Measurements from ENCODE around the gene COMMD6.

DNA sequence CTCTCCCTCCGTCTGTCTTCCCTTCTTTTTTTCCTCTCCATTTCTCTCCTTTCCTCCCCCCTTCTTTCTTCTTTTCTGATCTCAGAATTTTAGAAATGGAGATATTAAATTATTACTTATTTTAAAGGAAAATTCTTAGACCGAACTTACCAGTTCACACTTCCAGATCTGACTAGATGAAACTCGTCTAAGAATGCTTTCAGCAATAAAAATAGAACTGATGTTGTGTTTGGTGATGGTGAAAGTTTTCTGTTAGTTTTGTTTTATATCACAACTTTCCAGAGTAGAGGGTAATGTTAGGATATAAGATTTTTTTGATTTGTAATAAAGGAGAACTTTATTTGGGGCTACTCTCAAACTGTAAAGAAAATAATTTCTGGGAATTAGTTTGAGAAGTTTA is 41.9 kb upstream of the COMMD6 start:
- TF ChIP-seq MYNN (CRISPR knock-in tag; IDR thresholded peaks at IDR 0.05; ENCODE audit: low read depth) (no peak), TAF1 (CRISPR knock-in tag; IDR thresholded peaks at IDR 0.05) (no peak), JUN (CRISPR knock-in tag; IDR thresholded peaks at IDR 0.05) (no peak), KDM1A (CRISPR knock-in tag; IDR thresholded peaks at IDR 0.05) (no peak), CREM (IDR thresholded peaks at IDR 0.05) (no peak), CREM (CRISPR knock-in tag; IDR thresholded peaks at IDR 0.05) (no peak), MZF1 (CRISPR knock-in tag; IDR thresholded peaks at IDR 0.05; ENCODE audit: borderline replicate concordance) (no peak), GABPA (IDR thresholded peaks at IDR 0.05; ENCODE audit: low read depth, low read length) (no peak), GABPA (CRISPR knock-in tag; IDR thresholded peaks at IDR 0.05; ENCODE audit: low read depth) (no peak)
- TF ChIP-seq, protein P1, sequence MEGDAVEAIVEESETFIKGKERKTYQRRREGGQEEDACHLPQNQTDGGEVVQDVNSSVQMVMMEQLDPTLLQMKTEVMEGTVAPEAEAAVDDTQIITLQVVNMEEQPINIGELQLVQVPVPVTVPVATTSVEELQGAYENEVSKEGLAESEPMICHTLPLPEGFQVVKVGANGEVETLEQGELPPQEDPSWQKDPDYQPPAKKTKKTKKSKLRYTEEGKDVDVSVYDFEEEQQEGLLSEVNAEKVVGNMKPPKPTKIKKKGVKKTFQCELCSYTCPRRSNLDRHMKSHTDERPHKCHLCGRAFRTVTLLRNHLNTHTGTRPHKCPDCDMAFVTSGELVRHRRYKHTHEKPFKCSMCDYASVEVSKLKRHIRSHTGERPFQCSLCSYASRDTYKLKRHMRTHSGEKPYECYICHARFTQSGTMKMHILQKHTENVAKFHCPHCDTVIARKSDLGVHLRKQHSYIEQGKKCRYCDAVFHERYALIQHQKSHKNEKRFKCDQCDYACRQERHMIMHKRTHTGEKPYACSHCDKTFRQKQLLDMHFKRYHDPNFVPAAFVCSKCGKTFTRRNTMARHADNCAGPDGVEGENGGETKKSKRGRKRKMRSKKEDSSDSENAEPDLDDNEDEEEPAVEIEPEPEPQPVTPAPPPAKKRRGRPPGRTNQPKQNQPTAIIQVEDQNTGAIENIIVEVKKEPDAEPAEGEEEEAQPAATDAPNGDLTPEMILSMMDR (CRISPR knock-in tag; IDR thresholded peaks at IDR 0.05) = no peak
- TF ChIP-seq, protein P2, sequence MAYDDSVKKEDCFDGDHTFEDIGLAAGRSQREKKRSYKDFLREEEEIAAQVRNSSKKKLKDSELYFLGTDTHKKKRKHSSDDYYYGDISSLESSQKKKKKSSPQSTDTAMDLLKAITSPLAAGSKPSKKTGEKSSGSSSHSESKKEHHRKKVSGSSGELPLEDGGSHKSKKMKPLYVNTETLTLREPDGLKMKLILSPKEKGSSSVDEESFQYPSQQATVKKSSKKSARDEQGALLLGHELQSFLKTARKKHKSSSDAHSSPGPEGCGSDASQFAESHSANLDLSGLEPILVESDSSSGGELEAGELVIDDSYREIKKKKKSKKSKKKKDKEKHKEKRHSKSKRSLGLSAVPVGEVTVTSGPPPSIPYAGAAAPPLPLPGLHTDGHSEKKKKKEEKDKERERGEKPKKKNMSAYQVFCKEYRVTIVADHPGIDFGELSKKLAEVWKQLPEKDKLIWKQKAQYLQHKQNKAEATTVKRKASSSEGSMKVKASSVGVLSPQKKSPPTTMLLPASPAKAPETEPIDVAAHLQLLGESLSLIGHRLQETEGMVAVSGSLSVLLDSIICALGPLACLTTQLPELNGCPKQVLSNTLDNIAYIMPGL (CRISPR knock-in tag; IDR thresholded peaks at IDR 0.05; ENCODE audit: borderline replicate concordance in 1 of 2, low read depth in 1 of 2) = no peak

Data from HepG2 (cell line).